ENCODE measurements around the gene KRT2. TPM values are rescaled to one million over a fixed set of nuclear protein-coding genes. Genes with fewer than 3 reads are reported as not detected.

Gene KRT2
- total and polyA plus RNA-seq, 2 of the 8 experiments (the other 6 are each of a cell fraction or from before 2014, with no cell fraction given): not detected

- Histone ChIP-seq H2AK5ac (ENCODE audit: low read depth, low read length) (no peak overlapping the region), H2BK15ac (ENCODE audit: low read length) (no peak overlapping the region), H3K18ac (ENCODE audit: extremely low read depth, low read length) (no peak overlapping the region), H3K56ac (replicated peaks; ENCODE audit: insufficient read length, low read depth, low read length) (no peak overlapping the region), H2BK5ac (ENCODE audit: low read depth, low read length) (no peak overlapping the region), H3K4me1 (replicated peaks in 1 of 4; ENCODE audit: control insufficient read depth in 3 of 4, insufficient read depth in 4 of 4, low read length in 3 of 4) (peaks cover 0 to 3% (median 0%) of the 10 kb centered on the region in 4 experiments; a peak in 1 of 7 replicates), H3K9me3 (ENCODE audit: insufficient read depth in 2 of 2, low read depth in 1 of 2, low read length in 1 of 2) (no peaks in the 10 kb centered on the region), H3K23ac (ENCODE audit: insufficient read length) (no peak overlapping the region), H4K91ac (replicated peaks; ENCODE audit: insufficient read length, low read length) (no peak overlapping the region), H3K4me3 (ENCODE audit: extremely low read depth in 1 of 4, insufficient read depth in 2 of 4, low read depth in 3 of 4, low read length in 4 of 4) (no peak overlapping the region), H2AFZ (ENCODE audit: low read length) (0 out of 2 replicates have a peak overlapping the region, but pooled peaks have one; percentile 7), H4K5ac (ENCODE audit: insufficient read length, low read depth, low read length) (no peak overlapping the region), H4K8ac (ENCODE audit: extremely low read depth, insufficient read depth, low read length) (no peak overlapping the region), H3K23me2 (ENCODE audit: low read depth, low read length) (no peaks in the 10 kb centered on the region), H3K27ac (ENCODE audit: low read depth, low read length) (no peak overlapping the region), H2BK20ac (ENCODE audit: low read length) (no peak overlapping the region), H2BK120ac (replicated peaks; ENCODE audit: low read depth, low read length) (no peak overlapping the region), H3K36me3 (ENCODE audit: control insufficient read depth in 2 of 4, insufficient read depth in 4 of 4, low read length in 3 of 4) (no peaks in the 10 kb centered on the region), H3K79me1 (ENCODE audit: low read depth, low read length) (no peaks in the 10 kb centered on the region), H3K4ac (replicated peaks; ENCODE audit: insufficient read length, low read depth, low read length) (no peak overlapping the region), H3K14ac (ENCODE audit: insufficient read length) (no peak overlapping the region), H3K27me3 (replicated peaks in 1 of 4; ENCODE audit: control insufficient read depth in 3 of 4, extremely low read depth in 1 of 4, insufficient read depth in 3 of 4, low read length in 3 of 4) (no peaks in the 10 kb centered on the region), H2BK12ac (ENCODE audit: low read depth, low read length) (no peak overlapping the region), H3K4me2 (ENCODE audit: insufficient read depth in 1 of 2, low read depth in 2 of 2, low read length in 2 of 2) (no peak overlapping the region), H3K79me2 (ENCODE audit: control insufficient read depth in 1 of 2, insufficient read depth in 2 of 2, low read length in 2 of 2) (no peaks in the 10 kb centered on the region), H3K9ac (replicated peaks in 1 of 4; ENCODE audit: extremely low read depth in 1 of 4, low read depth in 3 of 4, low read length in 3 of 4) (no peak overlapping the region), H4K20me1 (replicated peaks in 1 of 2; ENCODE audit: control insufficient read depth in 1 of 2, insufficient read depth in 2 of 2, low read length in 2 of 2) (no peaks in the 10 kb centered on the region)
- no peak for FAIRE-seq
- no peak for DNase-seq (ENCODE audit: low read depth in 1 of 2, low spot score in 2 of 2)
- ChIA-PET POLR2A (ENCODE audit: partially characterized antibody) (no interaction called here), CTCF (ENCODE audit: partially characterized antibody) (interaction anchor here (0.6 to 3.6 kb wide), 24 partner anchors 9 to 369 kb away, joined by 3 to 13 read pairs (median 4); partner anchors contain the start of gene KRT72)
- TF ChIP-seq E2F6 (IDR thresholded peaks at IDR 0.05) (no peak), CEBPB (IDR thresholded peaks at IDR 0.05; ENCODE audit: low read depth, low read length) (no peak), RNF2 (IDR thresholded peaks at IDR 0.05; ENCODE audit: borderline replicate concordance, low read depth, low read length, missing control alignments, poor library complexity, severe bottlenecking) (no peak), ASH2L (IDR thresholded peaks at IDR 0.05; ENCODE audit: low read length) (no peak)
- 96% methylated on average over 6 of the region's 6 CpGs; no CpG with 5 or more reads in 1 of the 2 experiments for WGBS, 2 experiments (ENCODE audit: extremely low coverage in 1 of 2, insufficient coverage in 1 of 2, insufficient read length in 1 of 2, insufficient replicate concordance in 2 of 2, low coverage in 1 of 2, low lambda C conversion rate in 2 of 2, missing lambda C conversion rate in 1 of 2)
Observed at GRCh38 chr12:52611080-52611468, 40.9 kb downstream of the KRT2 start.
